Glutamatergic neuron (in vitro differentiated cells): ENCODE results near the gene MID2. TPM values are rescaled to one million over a fixed set of nuclear protein-coding genes. Genes with fewer than 3 reads are reported as not detected.
"Not testable (repeated sequence)": the region's sequence is repeated elsewhere in the genome, so short reads cannot be mapped to it uniquely, and the experiment has no call there.

Experiments used
- DNase-seq: peaks from one replicate; pipeline ENCODE4 v3.0.0; 2022
- H3K27ac Mint-ChIP-seq: one replicate; pipeline ENCODE4 v1.8.0; 2020; ENCODE audit warnings: mild to moderate bottlenecking, mixed read lengths, inconsistent platforms; ENCODE audit not compliant: unreplicated experiment
- H3K27me3 Mint-ChIP-seq: one replicate; pipeline ENCODE4 v1.8.0; 2020; ENCODE audit warnings: mild to moderate bottlenecking, moderate library complexity, mixed read lengths, inconsistent platforms; ENCODE audit not compliant: unreplicated experiment
- H3K36me3 Mint-ChIP-seq: one replicate; pipeline ENCODE4 v1.8.0; 2020; ENCODE audit warnings: mild to moderate bottlenecking, mixed read lengths, inconsistent platforms; ENCODE audit not compliant: unreplicated experiment
- H3K4me1 Mint-ChIP-seq: one replicate; pipeline ENCODE4 v1.8.0; 2020; ENCODE audit warnings: mild to moderate bottlenecking, low read depth, mixed read lengths, inconsistent platforms; ENCODE audit not compliant: unreplicated experiment
- H3K4me3 Mint-ChIP-seq: one replicate; pipeline ENCODE4 v1.8.0; 2020; ENCODE audit warnings: mild to moderate bottlenecking, mixed read lengths, inconsistent platforms; ENCODE audit not compliant: unreplicated experiment
- H3K9me3 Mint-ChIP-seq: one replicate; pipeline ENCODE4 v1.8.0; 2020; ENCODE audit warnings: mild to moderate bottlenecking, moderate library complexity, mixed read lengths, inconsistent platforms; ENCODE audit not compliant: unreplicated experiment
- total RNA-seq: library from RNA; stranded (reverse); fragmentation: NEBNext Ultra II Directional; extraction: Animal tissue kit (Norgen Biotek cat#: 25700); gene quantifications from one replicate; pipeline ENCODE4 v1.2.1, GENCODE V29; 2021; ENCODE audit not compliant: unreplicated experiment
- TF ChIP-seq, protein P1 (sequence below): fragments of 200-600 bp; sonication (generic); IDR thresholded peaks from one replicate; pipeline ENCODE4 v1.5.0; 2021; ENCODE audit not compliant: partially characterized antibody, unreplicated experiment

MID2 gene
- total RNA-seq, 1 donor from 2014 or later = 5.5 TPM

DNA sequence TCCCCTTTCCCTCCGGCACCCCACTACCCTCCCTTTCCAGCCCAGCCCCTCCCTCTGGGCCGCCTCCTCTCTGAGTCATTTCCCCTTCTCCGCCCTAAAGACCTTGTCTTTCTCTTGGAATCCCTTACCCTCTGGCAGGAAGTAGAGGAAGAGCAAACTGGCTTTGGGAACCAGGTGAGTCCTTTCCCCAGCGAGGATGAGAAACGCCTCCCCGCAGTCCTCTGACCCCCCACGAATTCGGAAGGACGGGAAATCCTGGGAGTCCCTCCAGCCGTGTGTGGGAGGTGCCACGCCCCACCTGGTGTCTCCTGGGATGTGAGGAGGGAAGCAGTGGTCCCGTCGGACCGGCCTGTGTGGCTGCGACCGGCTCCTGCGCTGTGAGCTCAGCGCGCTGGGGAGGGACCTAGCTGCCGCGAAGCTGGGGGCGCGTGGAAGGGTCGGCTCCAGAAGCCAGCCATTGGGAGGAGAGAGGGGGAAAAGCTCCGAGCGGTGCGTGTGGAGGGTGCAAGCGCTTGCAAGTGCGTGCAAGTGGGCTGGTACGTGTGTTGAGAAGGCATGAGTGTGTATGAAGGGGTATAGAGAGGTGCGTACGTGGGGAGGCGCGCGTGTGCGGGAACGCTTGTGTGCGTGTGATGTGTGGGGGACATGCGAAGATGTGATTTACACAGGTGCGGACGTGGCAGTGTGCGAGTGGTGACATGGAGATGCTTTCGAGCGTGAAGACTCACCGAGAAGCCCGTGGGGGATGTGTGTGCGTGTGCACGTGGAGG, 110.2 kb downstream of the MID2 start:
- Mint-ChIP-seq H3K27me3 (no peaks in the 10 kb centered on the region), H3K4me3 (peak overlapping the region; percentile 76), H3K36me3 (no peaks in the 10 kb centered on the region), H3K27ac (no peak overlapping the region), H3K4me1 (no peaks in the 10 kb centered on the region), H3K9me3 (peaks cover 1% of the 10 kb centered on the region)
- peak; percentile 19 for DNase-seq
- TF ChIP-seq, protein P1, sequence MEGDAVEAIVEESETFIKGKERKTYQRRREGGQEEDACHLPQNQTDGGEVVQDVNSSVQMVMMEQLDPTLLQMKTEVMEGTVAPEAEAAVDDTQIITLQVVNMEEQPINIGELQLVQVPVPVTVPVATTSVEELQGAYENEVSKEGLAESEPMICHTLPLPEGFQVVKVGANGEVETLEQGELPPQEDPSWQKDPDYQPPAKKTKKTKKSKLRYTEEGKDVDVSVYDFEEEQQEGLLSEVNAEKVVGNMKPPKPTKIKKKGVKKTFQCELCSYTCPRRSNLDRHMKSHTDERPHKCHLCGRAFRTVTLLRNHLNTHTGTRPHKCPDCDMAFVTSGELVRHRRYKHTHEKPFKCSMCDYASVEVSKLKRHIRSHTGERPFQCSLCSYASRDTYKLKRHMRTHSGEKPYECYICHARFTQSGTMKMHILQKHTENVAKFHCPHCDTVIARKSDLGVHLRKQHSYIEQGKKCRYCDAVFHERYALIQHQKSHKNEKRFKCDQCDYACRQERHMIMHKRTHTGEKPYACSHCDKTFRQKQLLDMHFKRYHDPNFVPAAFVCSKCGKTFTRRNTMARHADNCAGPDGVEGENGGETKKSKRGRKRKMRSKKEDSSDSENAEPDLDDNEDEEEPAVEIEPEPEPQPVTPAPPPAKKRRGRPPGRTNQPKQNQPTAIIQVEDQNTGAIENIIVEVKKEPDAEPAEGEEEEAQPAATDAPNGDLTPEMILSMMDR = no peak

DNA sequence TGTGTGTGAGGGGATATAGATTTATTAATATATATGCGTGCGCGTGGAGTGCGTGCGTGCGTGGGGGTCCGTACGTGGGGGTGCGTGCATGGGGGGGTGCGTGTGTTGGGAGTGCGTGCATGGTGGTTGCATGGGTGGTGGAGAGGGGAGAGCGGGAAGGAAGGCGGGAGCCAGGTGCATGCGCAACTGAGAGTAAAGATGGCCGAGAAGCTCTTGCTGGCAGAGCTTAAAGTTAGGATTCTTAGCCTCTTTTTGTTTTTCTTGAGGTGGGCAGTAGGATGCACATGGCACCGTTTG, 110.7 kb downstream of the MID2 start:
- no peak for DNase-seq
- Mint-ChIP-seq H3K27ac (no peak overlapping the region), H3K36me3 (no peaks in the 10 kb centered on the region)

DNA sequence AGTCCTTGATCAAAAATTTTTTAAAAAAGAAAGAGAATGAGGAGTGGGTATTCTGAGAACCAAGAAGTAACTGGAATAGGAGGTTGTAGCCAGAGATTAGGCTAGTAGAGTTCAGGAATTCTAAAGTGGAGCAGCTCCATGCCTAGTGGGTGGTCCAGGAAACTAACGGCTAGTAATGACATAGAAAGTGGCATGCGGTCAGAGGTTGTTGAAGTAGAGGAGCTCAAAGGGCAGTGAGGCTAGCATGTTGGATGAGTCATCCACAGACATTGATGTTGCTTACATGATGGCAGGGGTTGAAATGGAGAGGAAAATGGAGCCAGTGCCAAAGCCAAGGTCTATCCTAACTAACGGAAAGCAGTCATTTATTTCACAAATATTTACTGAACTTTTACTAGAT, 114.4 kb downstream of the MID2 start:
- H3K4me1 Mint-ChIP-seq = no peaks in the 10 kb centered on the region
- no peak overlapping the region for H3K4me3 Mint-ChIP-seq
- DNase-seq = no peak
- TF ChIP-seq, protein P1 = no peak
- no peak overlapping the region for H3K27ac Mint-ChIP-seq
- H3K27me3 Mint-ChIP-seq = no peaks in the 10 kb centered on the region
- no peaks in the 10 kb centered on the region for H3K9me3 Mint-ChIP-seq
- H3K36me3 Mint-ChIP-seq = no peaks in the 10 kb centered on the region

More for the DNA sequence above, 110.7 kb downstream of the MID2 start:
- no peaks in the 10 kb centered on the region for H3K27me3 Mint-ChIP-seq
- peak overlapping the region; percentile 76 for H3K4me3 Mint-ChIP-seq
- peaks cover 1% of the 10 kb centered on the region for H3K9me3 Mint-ChIP-seq
- TF ChIP-seq, protein P1 = no peak
- H3K4me1 Mint-ChIP-seq = no peaks in the 10 kb centered on the region

DNA sequence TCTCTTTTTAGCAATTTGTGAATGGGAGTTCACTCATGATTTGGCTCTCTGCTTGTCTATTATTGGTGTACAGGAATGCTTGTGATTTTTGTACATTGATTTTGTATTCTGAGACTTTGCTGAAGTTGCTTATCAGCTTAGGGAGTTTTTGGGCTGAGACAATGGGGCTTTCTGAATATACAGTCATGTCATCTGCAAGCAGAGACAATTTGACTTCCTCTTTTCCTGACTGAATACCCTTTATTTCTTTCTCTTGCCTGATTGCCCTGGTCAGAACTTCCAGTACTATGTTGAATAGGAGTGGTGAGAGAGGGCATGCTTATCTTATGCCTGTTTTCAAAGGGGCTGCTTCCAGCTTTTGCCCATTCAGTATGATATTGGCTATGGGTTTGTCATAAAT, 129.7 kb downstream of the MID2 start:
- not testable (repeated sequence) for H3K36me3 Mint-ChIP-seq, H3K27me3 Mint-ChIP-seq

DNA sequence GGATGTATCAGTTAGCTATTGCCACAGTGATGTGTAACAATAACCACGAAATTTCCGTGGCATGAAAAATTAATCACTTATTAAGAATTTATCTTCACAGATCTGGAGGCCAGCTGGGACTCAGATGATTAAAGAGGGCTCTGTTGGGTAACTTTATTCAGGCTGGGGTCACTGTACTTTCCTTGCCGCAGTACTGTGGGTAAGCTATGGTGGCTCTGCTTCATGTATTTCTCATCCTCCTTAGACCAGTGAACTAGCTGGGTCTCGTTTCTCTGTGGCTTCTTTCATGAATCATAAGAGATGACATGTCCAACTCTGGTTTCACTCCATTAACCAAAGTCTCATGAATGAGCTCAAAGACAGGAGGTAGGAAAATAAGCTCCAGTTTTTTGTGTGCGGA, 143.0 kb downstream of the MID2 start:
- H3K4me3 Mint-ChIP-seq = no peak overlapping the region
- DNase-seq = no peak
- H3K4me1 Mint-ChIP-seq = no peaks in the 10 kb centered on the region
- no peaks in the 10 kb centered on the region for H3K27me3 Mint-ChIP-seq
- TF ChIP-seq, protein P1 = no peak
- no peaks in the 10 kb centered on the region for H3K9me3 Mint-ChIP-seq
- no peak overlapping the region for H3K27ac Mint-ChIP-seq
- H3K36me3 Mint-ChIP-seq = no peaks in the 10 kb centered on the region

More for the DNA sequence above, 129.7 kb downstream of the MID2 start:
- not testable (repeated sequence) for H3K4me3 Mint-ChIP-seq, H3K9me3 Mint-ChIP-seq, DNase-seq, H3K4me1 Mint-ChIP-seq, H3K27ac Mint-ChIP-seq
